ENCODE results near the gene ACOT7. TPM values are rescaled to one million over a fixed set of nuclear protein-coding genes. Genes with fewer than 3 reads are reported as not detected.

The ACOT7 gene
- total RNA-seq, 6 donors from 2014 or later: 8.2 to 33.4 (median 26.5) TPM

- WGBS, 2 donors: 27 to 33% methylated on average over 7 of the region's 7 CpGs
- peaks cover 20 to 32% (median 22%) of the 10 kb centered on the region in 4 donors for H3K4me1 ChIP-seq
- no peak overlapping the region for H3K27ac ChIP-seq
- TF ChIP-seq POLR2AphosphoS5 (IDR thresholded peaks at IDR 0.05): no peak
- TF ChIP-seq EP300 (IDR thresholded peaks at IDR 0.05): no peak
- no peak for TF ChIP-seq CTCF (IDR thresholded peaks at IDR 0.05)
- TF ChIP-seq POLR2A (IDR thresholded peaks at IDR 0.05): no peak
- no peaks in the 10 kb centered on the region for H3K9me3 ChIP-seq
- no peak overlapping the region for H3K4me3 ChIP-seq
- no peaks in the 10 kb centered on the region for H3K36me3 ChIP-seq
- DNase-seq (no peak), ATAC-seq (ENCODE audit: low FRiP score in 2 of 2) (no peak)
- H3K27me3 ChIP-seq: peaks cover 1 to 42% (median 28%) of the 10 kb centered on the region in 4 donors
Measured at GRCh38 chr1:6239213-6239752, 154.3 kb downstream of the ACOT7 start.

DNA sequence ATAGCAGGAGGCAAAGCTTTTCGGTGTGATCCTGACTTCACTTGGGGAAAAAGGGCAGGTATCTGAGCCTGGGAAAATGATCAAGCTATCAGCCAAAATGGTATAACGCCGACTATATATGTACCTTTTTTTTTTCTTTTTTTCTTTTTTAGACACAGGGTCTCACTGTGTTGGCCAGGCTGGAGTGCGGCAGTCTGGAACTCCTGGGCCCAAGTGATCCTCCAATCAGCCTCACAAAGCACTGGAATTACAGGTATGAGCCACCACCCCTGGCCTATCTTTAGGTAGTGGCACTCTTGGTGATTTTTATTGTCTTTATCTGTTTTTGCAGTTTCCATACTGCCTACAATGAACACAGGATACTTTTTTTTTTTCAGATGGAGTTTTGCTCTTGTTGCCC is 156.5 kb downstream of the ACOT7 start:
- peaks cover 0 to 21% (median 11%) of the 10 kb centered on the region in 4 donors for H3K27me3 ChIP-seq
- no peak overlapping the region for H3K27ac ChIP-seq
- no peak overlapping the region for H3K4me3 ChIP-seq
- WGBS, 2 donors: 96 to 97% methylated on average over 4 of the region's 4 CpGs
- ATAC-seq (ENCODE audit: low FRiP score in 2 of 2): no peak
- TF ChIP-seq CTCF (IDR thresholded peaks at IDR 0.05) (no peak), POLR2AphosphoS5 (IDR thresholded peaks at IDR 0.05) (no peak), POLR2A (IDR thresholded peaks at IDR 0.05) (no peak), EP300 (IDR thresholded peaks at IDR 0.05) (no peak)
- peaks cover 4 to 20% (median 9%) of the 10 kb centered on the region in 4 donors for H3K36me3 ChIP-seq
- H3K9me3 ChIP-seq: no peaks in the 10 kb centered on the region
- H3K4me1 ChIP-seq: peaks cover 15 to 29% (median 17%) of the 10 kb centered on the region in 4 donors
- no peak for DNase-seq

- peaks cover 0 to 5% (median 0%) of the 10 kb centered on the region in 4 donors for H3K27me3 ChIP-seq
- peak overlapping the region in 3 of 4 donors; percentile 36 to 84 (median 56) for H3K27ac ChIP-seq
- ATAC-seq (ENCODE audit: low FRiP score in 2 of 2) (no peak), DNase-seq (no peak)
- H3K4me3 ChIP-seq: peak overlapping the region; percentile 67 to 93 (median 86)
- peaks cover 14 to 38% (median 22%) of the 10 kb centered on the region in 4 donors for H3K36me3 ChIP-seq
- WGBS, 2 donors: 1 to 2% methylated on average over 10 to 17 of the region's 30 CpGs
- TF ChIP-seq CTCF (IDR thresholded peaks at IDR 0.05) (no peak), EP300 (IDR thresholded peaks at IDR 0.05) (no peak), POLR2A (IDR thresholded peaks at IDR 0.05) (no peak), POLR2AphosphoS5 (IDR thresholded peaks at IDR 0.05) (no peak)
- peaks cover 10 to 22% (median 11%) of the 10 kb centered on the region in 4 donors for H3K4me1 ChIP-seq
- H3K9me3 ChIP-seq: no peaks in the 10 kb centered on the region
Measured at GRCh38 chr1:6235296-6235677, 158.3 kb downstream of the ACOT7 start.

DNA sequence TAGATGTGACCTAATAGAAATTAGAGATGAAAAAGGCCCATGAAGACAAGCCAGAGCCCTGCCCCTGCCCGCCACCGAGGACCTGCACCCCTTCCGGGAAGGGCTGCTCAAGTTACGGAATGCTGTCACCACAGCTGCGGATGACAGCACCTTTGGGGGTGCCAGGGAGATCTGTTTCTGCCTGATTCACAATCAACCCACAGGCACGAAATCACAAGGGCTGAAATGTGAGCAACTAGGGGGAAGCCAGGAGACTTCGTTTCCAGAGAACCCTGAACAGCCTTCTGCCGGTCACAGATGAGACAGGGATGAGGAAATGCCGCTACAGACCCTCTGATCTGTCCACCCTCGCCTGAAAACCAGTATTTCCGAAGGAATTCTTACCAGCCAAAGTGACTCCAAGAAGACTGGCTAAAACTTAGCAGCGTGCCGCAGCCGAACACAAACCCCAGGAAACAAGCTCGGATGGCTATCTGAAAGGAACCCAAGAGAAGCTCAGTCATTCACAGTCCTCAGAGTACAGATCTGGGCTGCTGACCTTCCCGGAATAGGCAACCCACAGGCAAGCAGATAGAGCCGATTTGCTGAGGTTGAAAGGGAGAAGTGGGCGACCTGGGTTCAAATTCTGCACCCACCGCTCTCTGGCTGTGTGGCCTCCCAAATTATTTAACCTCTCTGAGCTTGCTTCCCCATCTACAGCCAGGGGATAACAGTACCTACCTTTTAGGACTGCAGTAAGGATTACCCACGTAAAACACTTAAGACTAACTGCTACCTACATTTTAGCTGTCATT is 158.9 kb downstream of the ACOT7 start:
- Histone ChIP-seq H3K4me3 (peak overlapping the region; percentile 67 to 93 (median 86)), H3K9me3 (no peaks in the 10 kb centered on the region), H3K36me3 (peaks cover 14 to 44% (median 28%) of the 10 kb centered on the region in 4 donors), H3K27me3 (no peaks in the 10 kb centered on the region), H3K4me1 (peaks cover 10 to 22% (median 11%) of the 10 kb centered on the region in 4 donors), H3K27ac (peak overlapping the region in 2 of 4 donors; percentile 36 to 84)
- TF ChIP-seq POLR2AphosphoS5 (IDR thresholded peaks at IDR 0.05): no peak
- no peak for ATAC-seq (ENCODE audit: low FRiP score in 2 of 2)
- no peak for DNase-seq
- 48 to 71% methylated on average over 18 to 19 of the region's 20 CpGs for WGBS, 2 donors

DNA sequence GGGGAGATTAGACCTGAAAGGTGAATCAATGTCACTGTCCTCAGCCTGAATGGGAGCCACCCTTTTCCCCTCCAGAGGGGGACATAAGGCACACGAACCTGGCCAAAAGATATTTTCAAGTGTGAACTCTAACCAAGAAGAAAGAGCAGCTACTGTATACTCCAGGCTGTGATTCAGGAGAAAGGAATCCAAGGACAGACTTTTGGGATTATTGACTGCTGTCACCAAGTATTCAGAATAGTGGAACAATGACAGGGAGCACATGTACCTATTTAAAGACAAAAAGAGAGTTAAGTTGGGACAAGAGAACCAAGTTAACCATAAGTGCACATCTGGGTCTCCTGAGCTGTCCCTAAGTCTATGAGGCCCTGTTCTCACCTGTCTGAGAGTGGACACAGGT is 160.2 kb downstream of the ACOT7 start:
- ATAC-seq (ENCODE audit: low FRiP score in 2 of 2) (no peak), DNase-seq (no peak)
- WGBS, 2 donors: 46 to 77% methylated on average over 1 of the region's 1 CpG
- H3K4me3 ChIP-seq: no peak overlapping the region
- H3K36me3 ChIP-seq: peaks cover 14 to 56% (median 36%) of the 10 kb centered on the region in 4 donors
- no peak for TF ChIP-seq POLR2AphosphoS5 (IDR thresholded peaks at IDR 0.05)
- H3K27me3 ChIP-seq: no peaks in the 10 kb centered on the region
- H3K4me1 ChIP-seq: peaks cover 10 to 22% (median 11%) of the 10 kb centered on the region in 4 donors
- no peak overlapping the region for H3K27ac ChIP-seq
- no peaks in the 10 kb centered on the region for H3K9me3 ChIP-seq
